Activated gamma-delta T cell treated with anti-CD3 and anti-CD28 coated beads, Interleukin-2, amount 50 U/mL, for 16 hours (primary cell): Measurements from ENCODE around the gene WNT7B.

ENCODE experiments used
- DNase-seq: peaks from one replicate; pipeline ENCODE4 v3.0.0-alpha.2; 2020; ENCODE audit warnings: low read depth

WNT7B gene

GRCh38 chr22:45971408-45972028 lies 5.4 kb downstream of the WNT7B start:
- no peak for DNase-seq

DNA sequence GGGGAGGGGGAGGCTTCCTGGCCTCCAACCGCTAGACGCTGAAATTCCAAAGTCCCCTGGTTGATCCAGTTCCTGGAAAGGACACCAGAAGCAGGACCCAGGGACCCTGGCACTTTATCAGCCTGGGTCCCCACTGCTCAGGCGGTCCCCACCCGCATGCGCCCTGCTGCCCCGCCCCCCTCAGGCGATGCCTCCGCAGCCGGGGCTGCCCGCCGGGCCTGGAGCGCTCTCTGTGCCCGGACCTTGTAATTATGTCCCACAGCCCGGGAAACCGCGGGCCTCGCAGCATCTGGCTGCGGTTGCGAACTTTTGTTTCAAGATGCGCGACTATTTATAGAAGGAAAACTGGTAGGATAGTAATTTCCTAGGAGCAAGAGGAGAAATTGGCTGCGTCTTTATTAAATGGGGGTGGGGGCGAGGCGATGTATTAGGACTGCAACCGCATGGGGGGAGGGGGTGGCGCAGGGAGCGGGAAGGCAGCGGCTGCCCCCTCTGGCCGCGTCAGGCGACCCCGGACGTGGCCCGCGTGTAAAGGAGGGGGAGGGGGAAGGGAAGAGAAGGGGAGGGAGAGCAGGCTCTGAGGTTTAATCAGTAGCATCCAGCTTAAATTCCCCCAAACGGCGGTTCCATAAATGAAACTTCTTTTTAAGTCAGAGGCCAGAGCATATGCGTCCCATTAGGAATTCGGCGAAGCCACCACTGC lies 6.1 kb downstream of the WNT7B start:
- DNase-seq, result no peak

DNA sequence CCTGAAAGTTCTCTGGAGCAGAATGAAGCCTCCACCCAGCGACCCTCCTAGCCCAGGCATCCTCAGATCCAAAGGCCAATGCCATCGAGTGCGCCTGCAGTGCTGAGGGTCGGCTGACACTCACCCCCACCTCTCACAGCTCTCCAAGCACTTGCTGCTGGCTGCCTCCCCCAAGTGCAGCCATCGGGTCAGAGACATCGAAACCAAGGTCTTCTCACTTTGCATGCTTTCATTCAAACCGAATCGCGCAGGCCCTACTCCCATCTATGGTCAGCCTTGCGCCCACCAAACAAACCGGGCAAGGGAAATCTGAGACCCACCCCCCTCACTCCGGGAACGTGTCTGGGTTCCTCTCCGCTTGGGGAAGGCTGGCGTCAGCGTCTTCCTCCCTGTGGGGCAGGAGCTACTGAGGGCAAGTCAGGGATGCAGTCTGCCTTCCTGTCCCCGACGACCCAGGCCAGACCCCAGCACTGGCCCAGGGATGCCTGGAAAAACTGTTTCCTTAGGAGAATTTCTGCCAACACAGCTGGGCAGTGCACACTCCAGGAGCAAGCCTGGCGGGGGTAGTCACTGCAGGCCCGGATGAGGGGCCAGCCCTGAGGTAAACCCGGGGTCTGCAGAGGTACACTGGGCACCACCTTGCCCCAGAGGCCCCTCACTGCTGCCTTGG lies 7.0 kb downstream of the WNT7B start:
- DNase-seq, result no peak

DNA sequence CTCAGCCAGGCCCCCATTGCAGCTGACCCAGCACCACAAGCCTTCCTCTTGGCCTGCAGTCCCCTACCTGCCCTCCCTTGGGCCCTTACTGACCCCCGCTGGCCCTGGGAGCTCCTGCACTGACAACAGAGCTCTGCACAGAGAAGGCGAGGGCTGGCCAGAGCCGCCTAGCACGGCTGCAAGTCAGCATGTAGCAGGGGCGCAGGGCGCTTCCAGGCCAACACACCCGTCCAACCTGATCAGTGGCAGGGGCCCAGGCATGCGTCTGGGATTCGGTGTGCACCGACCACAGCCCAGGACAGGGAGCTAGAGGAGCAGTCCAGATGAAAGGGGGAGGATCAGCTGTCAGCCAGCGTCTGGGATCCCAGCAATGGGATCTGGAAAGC lies 7.6 kb downstream of the WNT7B start:
- no peak for DNase-seq

DNA sequence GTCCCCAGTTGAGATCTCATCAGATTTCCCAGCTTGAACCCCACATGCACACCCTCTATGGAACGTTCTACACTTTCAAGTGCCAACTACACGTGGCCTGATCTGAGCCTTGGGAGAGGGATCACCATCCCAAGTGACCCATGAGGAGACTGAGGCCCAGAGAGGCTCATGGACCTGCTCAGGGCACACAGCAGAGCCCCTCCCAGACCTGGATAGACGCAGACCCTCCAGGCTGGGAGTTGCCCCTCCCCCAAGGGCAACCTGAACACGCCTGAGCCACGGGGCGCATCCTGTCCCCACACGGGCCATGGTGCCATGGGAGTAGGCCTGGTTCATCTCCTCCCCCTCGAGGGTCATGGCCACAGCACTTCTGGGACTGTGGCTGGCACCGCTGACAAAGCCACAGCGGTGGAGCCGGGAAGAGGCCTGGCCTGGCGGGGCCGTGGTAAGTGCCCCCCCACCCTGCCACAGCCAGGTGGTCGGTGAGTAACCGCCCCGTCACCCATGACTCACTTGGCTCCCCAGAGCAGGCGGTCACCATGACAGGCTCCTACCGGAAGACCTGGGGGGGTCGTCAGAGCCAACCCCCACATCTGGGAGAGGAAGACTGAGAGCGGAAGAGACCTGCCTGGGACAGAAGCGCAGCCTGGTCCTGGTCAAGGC lies 8.1 kb downstream of the WNT7B start:
- DNase-seq, result no peak

- DNase-seq, result no peak
Observed at GRCh38 chr22:45968003-45968650, 8.8 kb downstream of the WNT7B start.

- DNase-seq, result no peak
Observed at GRCh38 chr22:45966895-45967365, 10.0 kb downstream of the WNT7B start.

DNA sequence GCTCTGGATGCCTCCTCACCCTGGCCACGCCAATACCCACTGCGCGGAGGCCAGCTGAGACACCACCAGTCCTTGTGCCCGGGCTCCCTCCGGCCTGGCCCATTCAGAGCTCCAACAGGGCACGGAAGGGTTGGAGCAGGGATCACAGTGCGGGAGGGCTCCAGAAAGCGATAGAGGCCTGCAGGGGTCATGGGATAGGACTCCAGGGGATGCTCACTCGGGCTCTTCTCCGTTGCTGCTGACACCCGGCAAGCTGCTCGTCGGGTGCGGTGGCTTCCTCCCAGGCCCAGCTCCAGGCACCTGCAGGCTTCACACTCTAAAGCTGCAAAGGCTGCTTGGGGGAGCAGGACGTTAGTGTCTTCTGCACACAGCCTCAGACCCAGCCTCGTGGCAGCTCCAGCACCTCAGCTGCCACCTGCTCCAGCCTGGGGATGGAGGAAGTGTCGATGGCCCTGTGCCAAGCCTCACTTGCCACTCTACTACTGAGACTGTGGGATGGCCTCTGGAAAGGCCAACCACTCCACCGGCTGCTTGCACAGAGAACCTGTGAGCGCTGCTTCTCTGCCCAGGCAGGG lies 10.6 kb downstream of the WNT7B start:
- DNase-seq, result no peak

DNA sequence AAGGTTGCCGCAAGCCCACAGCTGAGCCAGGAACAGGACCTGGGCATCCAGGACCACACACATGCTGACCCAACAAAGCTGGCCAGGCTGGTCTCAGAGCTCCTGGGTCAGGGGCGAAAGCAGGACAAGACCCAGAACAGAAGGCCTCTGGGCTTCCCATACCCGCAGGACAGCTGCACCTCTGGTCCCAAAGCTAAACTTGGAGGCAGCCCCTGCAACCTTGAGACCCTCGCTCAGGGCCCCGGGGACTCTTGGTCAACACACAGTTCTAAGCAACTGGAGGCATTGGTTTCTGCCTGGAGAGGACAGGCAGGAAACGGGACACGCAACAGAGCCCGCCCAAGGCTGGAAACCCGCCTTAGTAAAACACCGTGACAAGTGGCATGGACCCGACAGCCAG lies 11.4 kb downstream of the WNT7B start:
- no peak for DNase-seq

- DNase-seq, result no peak
Observed at GRCh38 chr22:45964926-45965527, 11.9 kb downstream of the WNT7B start.

DNA sequence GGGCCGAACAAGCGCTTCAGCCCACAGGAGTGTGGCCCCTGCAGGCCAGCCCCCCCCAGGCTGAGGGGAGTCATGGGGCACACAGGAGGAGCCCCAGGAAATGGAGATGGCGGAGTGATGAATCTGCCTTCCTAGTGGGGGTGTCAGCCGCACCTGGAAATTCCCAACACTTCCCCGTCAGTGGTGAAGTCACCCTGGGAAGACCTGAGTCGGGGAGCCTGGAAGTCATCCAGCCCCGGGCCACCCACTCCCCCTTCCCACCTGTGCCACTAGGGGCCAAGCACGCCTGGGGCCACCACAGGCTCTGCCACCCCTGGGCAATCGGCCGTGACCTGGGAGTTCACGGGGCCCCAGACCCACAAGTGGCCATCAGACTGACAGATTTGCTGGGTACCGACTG lies 12.6 kb downstream of the WNT7B start:
- DNase-seq, result no peak

- no peak for DNase-seq
Observed at GRCh38 chr22:45963821-45964220, 13.1 kb downstream of the WNT7B start.

- DNase-seq, result no peak
Observed at GRCh38 chr22:45962756-45963324, 14.1 kb downstream of the WNT7B start.

DNA sequence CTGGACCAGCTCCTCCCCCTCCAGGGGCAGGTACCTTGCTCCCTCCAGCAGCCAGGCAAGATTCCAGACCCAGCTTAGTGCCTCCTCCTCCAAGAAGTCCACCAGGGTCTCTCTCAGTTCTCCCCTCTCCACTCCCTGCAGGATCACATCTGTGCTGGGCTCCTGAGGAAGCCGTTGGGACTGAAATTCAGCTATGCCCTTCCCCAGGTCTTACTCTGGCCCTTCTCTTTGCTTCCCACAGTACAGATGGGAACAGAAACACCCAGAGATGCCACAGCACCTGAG lies 14.6 kb downstream of the WNT7B start:
- DNase-seq, result no peak

GRCh38 chr22:45961679-45962433 lies 15.1 kb downstream of the WNT7B start:
- DNase-seq, result no peak

DNA sequence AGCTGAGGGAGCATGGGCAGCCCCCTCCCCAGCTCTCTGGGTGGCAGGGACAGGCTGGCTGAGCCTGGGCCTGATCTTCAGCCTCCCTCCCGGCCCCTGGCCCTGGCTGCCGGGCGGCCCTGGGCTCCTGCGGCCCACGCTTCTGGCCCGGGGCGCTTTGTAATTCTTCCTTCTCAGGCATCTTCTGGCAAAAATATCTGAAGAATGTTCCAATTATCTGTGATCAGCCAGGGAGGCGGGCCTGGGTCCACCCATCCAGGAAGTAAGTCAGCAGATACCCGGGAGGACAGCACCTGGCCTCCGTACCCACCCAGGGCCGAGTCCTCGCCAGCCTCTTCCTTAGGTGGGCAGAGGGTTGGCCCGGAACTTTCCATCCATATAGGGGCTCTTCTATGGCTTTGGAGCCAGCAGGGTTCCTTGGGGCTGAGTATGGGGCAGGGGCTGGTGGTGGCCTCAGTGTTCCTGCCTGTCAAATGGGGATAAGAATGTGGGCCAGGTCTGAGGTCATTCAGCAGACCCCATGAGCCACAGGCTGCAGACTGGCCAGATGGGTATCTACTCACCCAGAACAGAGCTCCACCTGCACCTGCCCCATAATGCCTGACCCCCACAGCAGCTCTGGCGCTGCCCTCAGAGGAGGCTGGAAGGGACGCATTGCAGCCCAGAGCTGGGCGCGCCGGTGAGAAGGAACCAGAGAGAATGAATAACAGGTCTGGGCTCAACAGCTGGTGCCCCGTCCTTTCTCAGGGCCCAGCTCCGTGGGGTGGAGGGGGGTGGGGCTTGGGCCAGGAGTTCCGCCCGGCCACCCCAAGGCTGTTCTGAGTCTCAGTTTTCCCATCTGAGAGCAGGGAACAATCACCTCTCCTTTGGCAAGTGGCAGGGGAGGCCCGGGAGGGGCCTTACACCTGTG lies 16.2 kb downstream of the WNT7B start:
- no peak for DNase-seq

- DNase-seq, result no peak
Observed at GRCh38 chr22:45959719-45960476, 17.1 kb downstream of the WNT7B start.

GRCh38 chr22:45958971-45959370 lies 18.0 kb downstream of the WNT7B start:
- no peak for DNase-seq

GRCh38 chr22:45957826-45958225 lies 19.1 kb downstream of the WNT7B start:
- DNase-seq, result no peak
